HG03354 (cell line): ENCODE data around the gene PPP4R3A.
"Not testable (repeated sequence)": the region's sequence is repeated elsewhere in the genome, so short reads cannot be mapped to it uniquely, and the experiment has no call there.

Source experiments
- ATAC-seq: cut with Tn5 transposase; IDR thresholded peaks from one replicate; pipeline ENCODE4 v1.9.1; 2021; ENCODE audit warnings: mild to moderate bottlenecking; ENCODE audit not compliant: unreplicated experiment, poor library complexity, severe bottlenecking

The PPP4R3A gene

DNA sequence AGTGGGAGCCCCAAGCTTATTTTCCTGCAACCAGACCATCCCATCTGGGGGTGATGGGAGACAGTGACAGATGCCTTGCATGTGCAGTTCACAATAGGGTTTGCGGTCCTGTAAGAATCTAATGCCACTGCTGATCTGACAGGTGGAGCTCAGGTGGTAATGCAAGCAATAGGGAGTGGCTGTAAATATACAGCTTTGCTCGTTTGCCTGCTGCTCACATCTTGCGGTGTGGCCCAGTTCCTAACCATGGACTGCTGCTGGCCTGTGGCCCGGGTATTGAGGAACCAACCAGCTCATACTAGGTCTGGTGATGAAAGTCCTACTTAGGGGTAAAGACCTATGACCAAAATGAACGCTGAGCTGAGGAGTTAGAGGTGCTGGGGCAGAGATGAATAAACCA, 56.4 kb downstream of the PPP4R3A start:
- ATAC-seq = no peak

DNA sequence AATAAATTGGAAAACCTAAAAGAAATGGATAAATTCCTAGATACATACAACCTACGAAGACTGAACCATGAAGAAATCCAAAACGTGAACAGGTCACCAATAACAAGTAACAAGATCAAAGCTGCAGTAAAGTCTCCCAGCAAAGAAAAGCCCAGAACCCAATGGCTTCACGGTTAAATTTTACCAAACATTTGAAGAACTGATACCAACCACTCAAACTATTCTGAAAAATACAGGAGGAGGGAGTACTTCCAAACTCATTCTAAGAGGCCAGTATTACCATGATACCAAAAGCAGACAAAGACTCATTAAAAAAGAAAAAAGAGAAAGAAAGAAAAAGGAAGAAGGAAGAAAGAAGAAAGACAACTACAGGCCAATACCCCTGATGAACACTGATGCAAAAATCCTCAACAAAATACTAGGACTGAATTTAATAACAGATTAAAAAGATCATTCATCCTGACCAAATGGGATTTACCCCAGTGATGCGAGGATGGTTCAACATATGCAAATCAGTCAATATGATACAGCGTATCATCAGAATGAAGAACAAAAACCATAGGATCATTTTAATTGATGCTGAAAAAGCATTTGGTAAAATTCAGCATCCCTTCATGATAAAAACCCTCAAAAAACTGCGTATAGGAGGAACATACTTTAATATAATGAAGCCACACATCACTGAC, 65.6 kb downstream of the PPP4R3A start:
- no peak for ATAC-seq

- no peak for ATAC-seq
Measured at GRCh38 chr14:91439345-91439744, 70.8 kb downstream of the PPP4R3A start.

DNA sequence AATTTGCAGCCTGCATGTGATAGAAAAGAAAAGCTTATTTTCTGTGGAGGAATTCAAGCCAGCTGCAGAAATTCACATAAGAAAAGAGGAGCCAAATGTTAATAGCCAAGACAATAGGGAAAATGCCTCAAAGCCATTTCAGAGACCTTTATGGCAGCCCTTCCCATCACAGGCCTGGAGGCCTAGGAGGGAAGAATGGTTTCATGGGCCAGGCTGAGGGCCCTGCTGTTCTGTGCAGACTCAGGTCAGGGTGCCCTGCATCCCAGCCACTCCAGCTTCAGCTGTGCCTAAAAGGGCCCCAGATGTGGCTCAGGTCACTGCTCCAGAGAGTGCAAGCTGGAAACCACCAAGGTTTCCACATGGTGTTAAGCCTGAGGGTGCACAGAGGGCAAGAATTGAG, 71.3 kb downstream of the PPP4R3A start:
- ATAC-seq = no peak

DNA sequence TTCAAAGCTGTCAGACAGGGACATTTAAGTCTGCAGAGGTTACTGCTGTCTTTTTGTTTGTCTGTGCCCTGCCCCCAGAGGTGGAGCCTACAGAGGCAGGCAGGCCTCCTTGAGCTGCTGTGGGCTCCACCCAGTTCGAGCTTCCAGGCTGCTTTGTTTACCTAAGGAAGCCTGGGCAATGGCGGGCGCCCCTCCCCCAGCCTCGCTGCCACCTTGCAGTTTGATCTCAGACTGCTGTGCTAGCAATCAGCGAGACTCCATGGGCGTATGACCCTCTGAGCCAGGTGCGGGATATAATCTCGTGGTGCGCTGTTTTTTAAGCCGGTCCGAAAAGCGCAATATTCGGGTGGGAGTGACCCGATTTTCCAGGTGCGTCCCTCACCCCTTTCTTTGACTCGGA, 73.8 kb downstream of the PPP4R3A start:
- ATAC-seq = not testable (repeated sequence)

DNA sequence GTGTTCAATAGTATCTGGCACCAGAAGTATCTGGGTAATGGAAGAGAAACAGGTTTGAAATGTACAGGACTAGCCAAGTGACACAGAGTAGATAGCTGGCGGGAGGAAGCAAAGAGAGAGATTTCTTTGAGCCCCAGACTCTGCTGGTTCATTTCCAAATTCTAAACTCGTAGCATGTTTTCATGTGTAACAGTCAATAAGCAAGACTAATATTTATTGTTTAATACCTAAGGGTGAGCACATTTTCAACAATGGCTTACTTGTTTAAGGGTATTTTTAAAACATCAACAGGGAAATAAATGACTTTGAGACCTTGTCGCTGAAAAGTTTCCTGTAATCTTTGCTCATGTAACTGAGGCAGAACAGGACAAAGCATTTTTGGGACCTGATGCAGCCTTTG, 80.7 kb downstream of the PPP4R3A start:
- no peak for ATAC-seq

DNA sequence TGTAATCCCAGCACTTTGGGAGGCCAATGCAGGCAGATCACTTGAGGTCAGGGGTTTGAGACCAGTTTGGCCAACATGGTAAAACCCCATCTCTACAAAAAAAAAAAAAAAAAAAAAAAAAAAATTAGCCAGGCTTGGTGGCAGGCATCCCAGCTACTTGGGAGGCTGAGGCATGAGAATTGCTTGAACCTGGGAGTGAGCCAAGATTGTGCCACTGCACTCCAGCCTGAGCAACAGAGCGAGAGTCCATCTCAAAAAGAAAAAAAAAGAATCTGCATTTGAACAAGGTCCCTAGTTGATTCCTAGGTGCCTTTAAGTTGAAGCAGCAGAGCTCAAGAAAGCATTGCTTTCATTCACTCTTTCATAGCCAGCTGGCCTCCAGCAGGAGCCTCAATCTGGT, 81.2 kb downstream of the PPP4R3A start:
- not testable (repeated sequence) for ATAC-seq

DNA sequence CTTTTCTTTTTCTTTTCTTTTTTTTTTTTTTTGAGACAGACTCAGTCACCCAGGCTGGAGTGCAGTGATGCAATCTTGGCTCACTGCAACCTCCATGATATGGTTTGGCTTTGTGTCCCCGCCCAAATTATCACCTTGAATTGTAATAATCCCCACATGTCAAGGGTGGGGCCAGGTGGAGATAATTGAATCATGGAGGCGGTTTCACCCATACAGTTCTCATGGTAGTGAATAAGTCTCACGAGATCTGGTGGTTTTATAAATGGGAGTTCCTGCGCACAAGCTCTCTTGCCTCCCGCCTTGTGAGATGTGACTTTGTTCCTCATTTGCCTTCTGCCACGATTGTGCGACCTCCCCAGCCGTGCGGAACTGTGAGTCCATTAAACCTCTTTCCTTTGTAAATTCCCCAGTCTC, 84.6 kb downstream of the PPP4R3A start:
- ATAC-seq = not testable (repeated sequence)

GRCh38 chr14:91424813-91425530, 85.1 kb downstream of the PPP4R3A start:
- no peak for ATAC-seq

DNA sequence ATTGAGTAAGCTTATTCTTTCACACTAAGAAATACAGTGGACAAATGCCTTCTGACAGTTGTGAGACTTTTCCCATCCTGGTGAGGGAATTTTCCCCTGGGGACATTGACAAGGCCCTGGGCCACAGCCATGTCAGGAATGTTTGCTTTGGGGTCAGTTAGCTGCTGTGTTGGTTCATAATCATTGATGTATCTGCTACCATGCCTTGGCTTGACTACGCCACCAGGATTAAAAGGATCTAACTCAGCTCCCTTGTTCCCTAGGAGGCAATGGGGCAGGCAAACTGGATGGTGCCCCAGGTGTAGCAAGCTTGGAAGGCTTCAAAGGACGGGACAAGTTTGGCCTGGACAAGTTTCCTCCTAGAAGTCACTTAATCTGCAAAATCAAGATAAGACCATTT, 89.4 kb downstream of the PPP4R3A start:
- no peak for ATAC-seq

GRCh38 chr14:91419451-91419850, 90.7 kb downstream of the PPP4R3A start:
- ATAC-seq = no peak

DNA sequence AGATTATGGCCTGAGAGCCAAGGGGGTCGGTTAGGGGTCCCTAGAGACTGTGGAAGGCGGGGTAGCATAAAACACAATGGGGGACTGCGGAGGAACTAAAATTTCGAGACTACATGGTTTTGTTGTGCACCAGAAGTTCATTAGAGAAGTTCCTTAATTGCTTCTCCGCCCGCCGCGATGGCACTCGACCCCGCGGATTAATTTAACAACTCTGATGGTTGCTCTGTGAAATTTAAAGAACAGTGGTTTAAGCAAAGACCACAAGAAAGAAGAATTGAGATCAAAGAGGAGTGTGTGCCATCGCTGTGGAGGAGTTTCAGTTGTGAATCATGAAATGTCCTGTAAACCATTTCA, 91.1 kb downstream of the PPP4R3A start:
- ATAC-seq = no peak

GRCh38 chr14:91418387-91419043, 91.6 kb downstream of the PPP4R3A start:
- peak; percentile 26 for ATAC-seq

DNA sequence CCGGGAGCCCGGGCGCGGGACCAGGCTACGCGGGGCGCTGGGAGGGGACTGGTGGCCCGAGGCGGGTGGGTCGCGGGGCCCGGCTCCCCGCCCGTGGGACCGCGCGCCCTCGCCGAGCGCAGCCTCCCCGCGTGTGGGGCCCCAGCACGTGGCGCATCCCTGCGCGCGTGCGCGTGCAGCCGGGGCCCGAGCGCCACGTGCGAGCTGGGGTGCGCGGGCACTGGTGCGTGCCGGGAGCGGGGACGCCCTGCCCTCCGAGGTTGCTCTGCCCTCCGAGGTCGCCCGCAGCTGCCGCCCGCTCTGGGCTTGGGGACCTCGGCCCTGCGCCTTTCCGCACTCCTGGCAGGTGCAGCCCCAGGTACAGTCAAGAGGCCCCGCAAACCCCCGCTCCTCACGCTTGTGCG, 92.1 kb downstream of the PPP4R3A start:
- ATAC-seq = peak; percentile 22

GRCh38 chr14:91417120-91417982, 92.8 kb downstream of the PPP4R3A start, which contains the start of gene CCDC88C:
Gene CCDC88C, minus strand, starts transcription at chr14:91417820. Its CDS starts 130 bp downstream, at chr14:91417690.
- peak; percentile 55 for ATAC-seq

DNA sequence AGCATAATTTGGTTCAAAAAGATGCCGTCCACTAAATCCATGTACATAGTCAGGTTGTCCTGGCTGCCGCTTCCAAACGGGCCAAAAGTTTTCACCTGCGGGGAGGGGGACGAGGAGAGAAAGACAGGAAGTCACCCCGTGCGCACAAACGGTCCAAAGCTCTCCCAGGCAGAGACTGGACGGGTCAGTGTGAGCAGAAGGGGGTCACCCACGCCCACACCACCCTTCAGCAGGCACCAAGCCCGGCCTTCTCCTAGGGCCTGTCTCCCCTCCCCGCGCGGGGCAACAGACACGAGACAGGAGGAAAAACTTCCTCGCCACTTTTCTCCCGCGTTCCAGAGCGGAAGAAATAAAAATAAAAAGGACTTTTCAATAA, 93.4 kb downstream of the PPP4R3A start:
- no peak for ATAC-seq

DNA sequence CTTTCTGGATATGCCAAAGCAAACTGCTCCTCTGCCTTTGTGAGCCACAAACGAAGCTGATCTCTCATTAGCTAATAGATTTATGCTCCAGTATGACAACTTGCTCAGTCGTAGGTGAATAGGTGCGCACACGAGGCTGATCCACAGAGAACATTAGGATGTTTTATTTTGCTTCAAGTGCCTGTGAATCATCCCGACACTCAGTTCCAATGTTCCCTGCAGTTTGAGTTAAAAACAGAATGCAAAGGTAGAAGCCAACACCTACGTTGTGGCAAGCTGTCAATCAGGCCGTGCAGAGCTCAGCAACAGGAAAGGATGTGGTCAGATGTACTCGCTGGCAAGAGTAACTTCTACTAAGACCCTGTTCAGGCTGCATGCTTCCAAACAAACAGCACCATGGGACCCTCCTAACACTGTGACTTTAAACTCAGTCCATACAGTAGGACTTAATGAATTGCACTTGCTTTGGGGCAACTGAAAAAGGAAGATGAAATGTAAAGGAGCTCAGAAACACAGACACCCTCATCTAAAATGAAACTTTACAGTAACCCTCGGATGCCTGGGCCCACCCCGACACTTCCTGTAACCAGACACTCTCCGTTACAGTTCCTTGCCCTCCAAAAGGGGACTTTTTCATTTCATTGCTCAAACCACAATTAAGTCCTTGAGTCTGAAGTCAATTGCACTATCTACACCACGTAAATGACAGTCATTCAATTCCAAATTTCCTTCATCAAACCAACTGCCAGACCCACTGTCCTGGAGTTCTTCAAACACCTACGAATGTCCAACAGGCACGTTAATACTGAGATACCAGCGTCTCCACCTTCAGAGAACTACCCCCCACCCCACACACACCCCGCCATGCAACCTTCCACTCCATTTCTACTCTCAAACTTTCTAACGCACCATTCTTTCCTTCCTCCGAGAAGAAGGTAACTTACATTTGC, 94.0 kb downstream of the PPP4R3A start:
- peak; percentile 66 for ATAC-seq

GRCh38 chr14:91414475-91414833, 95.7 kb downstream of the PPP4R3A start:
- ATAC-seq = no peak
